PC-9 (cell line): Measurements from ENCODE around the gene COL4A1.

Source experiments
- EZH2 ChIP-seq: fragments of 200-600 bp; sonication (generic); IDR thresholded peaks from 2 replicates; pipeline ENCODE4 v1.8.0; 2017; ENCODE audit warnings: antibody characterized with exemption, low read depth
- TF ChIP-seq, protein P1 (sequence below): fragments of 200-600 bp; sonication (generic); conservative IDR thresholded peaks from 2 replicates; pipeline ENCODE4 v1.6.1; 2017; ENCODE audit warnings: mixed run types, antibody characterized with exemption, mild to moderate bottlenecking, moderate library complexity

DNA sequence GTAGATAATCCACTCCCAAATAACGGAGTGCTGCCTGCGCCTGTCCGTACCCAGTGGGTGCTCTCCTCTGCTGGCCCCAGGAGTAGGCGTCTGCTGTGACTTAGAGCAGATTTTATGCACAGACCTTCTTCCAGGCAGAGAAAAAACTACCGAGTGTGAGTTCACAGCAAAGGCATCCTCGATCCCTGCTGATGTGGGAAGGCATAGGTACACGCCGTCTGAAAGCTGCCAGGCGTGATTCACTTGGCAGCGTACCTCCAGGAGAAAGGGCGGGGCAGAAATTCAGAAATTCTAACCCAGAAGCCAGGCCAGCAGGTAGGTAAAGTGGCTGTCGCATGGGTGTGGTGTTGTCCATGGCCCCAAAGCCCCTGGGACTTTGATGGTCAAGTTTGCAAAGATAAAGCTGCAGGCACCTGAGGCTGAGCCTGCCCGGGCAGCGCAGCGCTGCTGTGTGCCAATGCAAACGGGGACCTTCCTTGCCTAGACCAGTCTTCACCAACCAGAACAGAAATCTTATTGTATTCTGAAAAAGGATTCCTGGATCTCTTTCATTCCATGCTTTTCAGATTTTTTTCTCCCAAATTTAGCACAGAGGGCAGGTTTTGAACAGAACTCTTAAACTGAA lies 36.4 kb upstream of the COL4A1 start:
- TF ChIP-seq, protein P1, sequence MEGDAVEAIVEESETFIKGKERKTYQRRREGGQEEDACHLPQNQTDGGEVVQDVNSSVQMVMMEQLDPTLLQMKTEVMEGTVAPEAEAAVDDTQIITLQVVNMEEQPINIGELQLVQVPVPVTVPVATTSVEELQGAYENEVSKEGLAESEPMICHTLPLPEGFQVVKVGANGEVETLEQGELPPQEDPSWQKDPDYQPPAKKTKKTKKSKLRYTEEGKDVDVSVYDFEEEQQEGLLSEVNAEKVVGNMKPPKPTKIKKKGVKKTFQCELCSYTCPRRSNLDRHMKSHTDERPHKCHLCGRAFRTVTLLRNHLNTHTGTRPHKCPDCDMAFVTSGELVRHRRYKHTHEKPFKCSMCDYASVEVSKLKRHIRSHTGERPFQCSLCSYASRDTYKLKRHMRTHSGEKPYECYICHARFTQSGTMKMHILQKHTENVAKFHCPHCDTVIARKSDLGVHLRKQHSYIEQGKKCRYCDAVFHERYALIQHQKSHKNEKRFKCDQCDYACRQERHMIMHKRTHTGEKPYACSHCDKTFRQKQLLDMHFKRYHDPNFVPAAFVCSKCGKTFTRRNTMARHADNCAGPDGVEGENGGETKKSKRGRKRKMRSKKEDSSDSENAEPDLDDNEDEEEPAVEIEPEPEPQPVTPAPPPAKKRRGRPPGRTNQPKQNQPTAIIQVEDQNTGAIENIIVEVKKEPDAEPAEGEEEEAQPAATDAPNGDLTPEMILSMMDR: no peak
- TF ChIP-seq EZH2: no peak
